RWPE1 (cell line): Measurements from ENCODE around the gene AKNAD1.

Source experiments
- CTCF ChIA-PET: fragments of 350-600 bp; sonication (Branson Sonifier 250); formaldehyde crosslinking; extraction: SDS; loops from one replicate; lab custom pipeline; 2021; lab: Yijun Ruan, JAX
- POLR2A ChIA-PET: fragments of 400-600 bp; formaldehyde crosslinking; extraction: SDS; loops from one replicate; lab custom pipeline; 2020; ENCODE audit warnings: antibody characterized with exemption; ENCODE audit not compliant: low non-redundant PET; lab: Yijun Ruan, JAX
- DNase-seq: peaks from one replicate; pipeline ENCODE4 v3.0.0; 2012; ENCODE audit warnings: low spot score
- H3K27ac ChIP-seq: fragments of 450-650 bp; 2 replicates; pipeline ENCODE4 v1.5.1; 2017
- TF ChIP-seq, protein P1 (sequence below): fragments of 450-650 bp; conservative IDR thresholded peaks from 2 replicates; pipeline ENCODE4 v1.5.1; 2017; ENCODE audit warnings: low read depth, mild to moderate bottlenecking

The AKNAD1 gene

GRCh38 chr1:108865316-108865910, 8.5 kb upstream of the AKNAD1 start:
- TF ChIP-seq, protein P1, sequence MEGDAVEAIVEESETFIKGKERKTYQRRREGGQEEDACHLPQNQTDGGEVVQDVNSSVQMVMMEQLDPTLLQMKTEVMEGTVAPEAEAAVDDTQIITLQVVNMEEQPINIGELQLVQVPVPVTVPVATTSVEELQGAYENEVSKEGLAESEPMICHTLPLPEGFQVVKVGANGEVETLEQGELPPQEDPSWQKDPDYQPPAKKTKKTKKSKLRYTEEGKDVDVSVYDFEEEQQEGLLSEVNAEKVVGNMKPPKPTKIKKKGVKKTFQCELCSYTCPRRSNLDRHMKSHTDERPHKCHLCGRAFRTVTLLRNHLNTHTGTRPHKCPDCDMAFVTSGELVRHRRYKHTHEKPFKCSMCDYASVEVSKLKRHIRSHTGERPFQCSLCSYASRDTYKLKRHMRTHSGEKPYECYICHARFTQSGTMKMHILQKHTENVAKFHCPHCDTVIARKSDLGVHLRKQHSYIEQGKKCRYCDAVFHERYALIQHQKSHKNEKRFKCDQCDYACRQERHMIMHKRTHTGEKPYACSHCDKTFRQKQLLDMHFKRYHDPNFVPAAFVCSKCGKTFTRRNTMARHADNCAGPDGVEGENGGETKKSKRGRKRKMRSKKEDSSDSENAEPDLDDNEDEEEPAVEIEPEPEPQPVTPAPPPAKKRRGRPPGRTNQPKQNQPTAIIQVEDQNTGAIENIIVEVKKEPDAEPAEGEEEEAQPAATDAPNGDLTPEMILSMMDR: no peak
- DNase-seq: no peak
- H3K27ac ChIP-seq: no peak overlapping the region
- POLR2A ChIA-PET: no interaction called here
- CTCF ChIA-PET: interaction anchor here (0.6 kb wide), 1 partner anchor 32 kb away, joined by 3 read pairs; no protein-coding TSS in a partner anchor

GRCh38 chr1:108863984-108864383, 7.1 kb upstream of the AKNAD1 start:
- CTCF ChIA-PET: no interaction called here
- H3K27ac ChIP-seq: no peak overlapping the region
- POLR2A ChIA-PET: no interaction called here
- TF ChIP-seq, protein P1: no peak
- DNase-seq: no peak

DNA sequence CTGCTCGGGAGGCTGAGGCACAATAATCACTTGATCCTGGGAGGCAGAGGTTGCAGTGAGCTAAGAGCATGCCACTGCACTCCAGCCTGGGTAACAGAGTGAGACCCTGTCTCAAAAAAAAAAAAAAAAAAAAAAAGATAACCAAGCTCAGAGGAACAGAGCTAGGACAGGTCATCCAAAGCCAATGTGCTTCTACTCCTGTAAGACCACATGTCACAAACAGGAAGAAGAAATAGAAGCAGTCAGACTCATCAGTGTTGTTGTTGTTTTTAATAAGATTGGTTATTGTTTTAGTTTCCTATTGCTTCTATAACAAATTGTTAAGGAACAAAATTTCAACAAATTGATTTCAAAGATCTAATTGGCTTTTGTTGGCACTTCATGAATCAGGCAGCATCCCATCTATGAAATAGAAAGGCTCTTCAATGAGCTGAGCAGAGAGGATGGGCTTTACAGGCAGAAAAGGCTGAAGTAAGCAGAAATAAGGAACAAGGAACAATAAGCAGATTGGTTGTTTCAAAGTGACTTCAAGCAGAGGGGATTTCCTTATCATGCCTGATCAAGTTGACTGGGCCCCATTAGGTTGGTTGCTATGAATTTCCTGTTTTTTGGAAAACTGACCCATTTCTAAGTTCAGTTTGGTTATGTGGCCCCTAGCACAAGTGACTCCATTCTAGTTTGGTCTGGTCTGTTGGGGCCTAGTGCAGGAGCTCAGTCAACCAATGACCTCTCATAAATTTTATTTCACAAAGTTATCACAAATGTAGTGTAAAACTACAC, 6.0 kb upstream of the AKNAD1 start:
- POLR2A ChIA-PET: no interaction called here
- CTCF ChIA-PET: interaction anchor here (0.5 kb wide), 1 partner anchor 249 kb away, joined by 3 read pairs; no protein-coding TSS in a partner anchor
- TF ChIP-seq, protein P1: no peak
- no peak for DNase-seq
- H3K27ac ChIP-seq: no peak overlapping the region

- CTCF ChIA-PET: interaction anchor here (0.5 kb wide), 1 partner anchor 250 kb away, joined by 3 read pairs; no protein-coding TSS in a partner anchor
- no peak overlapping the region for H3K27ac ChIP-seq
- TF ChIP-seq, protein P1: no peak
- DNase-seq: no peak
- POLR2A ChIA-PET: no interaction called here
Measured at GRCh38 chr1:108862017-108862610, 5.2 kb upstream of the AKNAD1 start.

GRCh38 chr1:108861566-108861965, 4.7 kb upstream of the AKNAD1 start:
- POLR2A ChIA-PET: no interaction called here
- TF ChIP-seq, protein P1: no peak
- DNase-seq: no peak
- CTCF ChIA-PET: no interaction called here
- H3K27ac ChIP-seq: no peak overlapping the region

DNA sequence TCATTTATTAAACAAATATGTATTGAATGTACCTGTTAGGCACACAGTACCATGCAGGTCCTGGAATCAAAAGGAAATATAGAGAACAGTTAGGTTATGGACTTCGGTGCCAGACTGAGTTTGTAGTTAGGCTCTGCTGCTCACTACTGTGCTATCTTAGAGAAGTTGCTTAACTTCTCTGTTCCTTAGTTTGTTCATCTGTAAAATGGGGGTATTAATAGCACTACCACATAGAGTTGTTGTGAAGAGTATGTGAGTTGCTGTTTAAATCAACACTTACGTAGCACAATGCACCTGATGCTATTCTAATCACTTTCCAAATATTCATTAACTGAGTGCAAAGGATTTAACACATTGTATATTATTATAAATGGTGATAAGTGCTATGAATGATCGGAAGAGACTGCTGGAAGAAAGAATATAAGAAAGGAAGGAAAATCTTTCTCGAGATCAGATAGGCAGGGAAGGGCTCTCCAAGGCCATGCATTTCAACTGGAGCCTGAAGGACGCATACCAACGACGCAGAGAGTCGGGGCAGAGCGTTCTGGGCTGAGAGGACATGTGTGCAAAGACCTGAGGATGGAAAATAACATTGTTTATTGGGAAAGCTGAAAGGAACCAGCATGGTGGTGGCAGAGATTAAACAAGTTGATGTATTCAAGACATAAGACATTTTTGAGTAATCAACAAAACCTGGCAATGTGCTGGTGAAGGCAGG, 3.5 kb upstream of the AKNAD1 start:
- CTCF ChIA-PET: no interaction called here
- TF ChIP-seq, protein P1: no peak
- H3K27ac ChIP-seq: no peak overlapping the region
- POLR2A ChIA-PET: no interaction called here
- DNase-seq: no peak
